ENCODE results near the gene C13orf46. TPM values are rescaled to one million over a fixed set of nuclear protein-coding genes. Genes with fewer than 3 reads are reported as not detected.
"Not testable (repeated sequence)": the region's sequence is repeated elsewhere in the genome, so short reads cannot be mapped to it uniquely, and the experiment has no call there.

The C13orf46 gene
- total RNA-seq, 2 donors from 2014 or later: 0.65 to 1.4 TPM

GRCh38 chr13:113919761-113920559 lies 53.9 kb downstream of the C13orf46 start:
- no peak for ATAC-seq
- DNase-seq: no peak
- intact Hi-C loops (cut with DNase I): no loop called here

DNA sequence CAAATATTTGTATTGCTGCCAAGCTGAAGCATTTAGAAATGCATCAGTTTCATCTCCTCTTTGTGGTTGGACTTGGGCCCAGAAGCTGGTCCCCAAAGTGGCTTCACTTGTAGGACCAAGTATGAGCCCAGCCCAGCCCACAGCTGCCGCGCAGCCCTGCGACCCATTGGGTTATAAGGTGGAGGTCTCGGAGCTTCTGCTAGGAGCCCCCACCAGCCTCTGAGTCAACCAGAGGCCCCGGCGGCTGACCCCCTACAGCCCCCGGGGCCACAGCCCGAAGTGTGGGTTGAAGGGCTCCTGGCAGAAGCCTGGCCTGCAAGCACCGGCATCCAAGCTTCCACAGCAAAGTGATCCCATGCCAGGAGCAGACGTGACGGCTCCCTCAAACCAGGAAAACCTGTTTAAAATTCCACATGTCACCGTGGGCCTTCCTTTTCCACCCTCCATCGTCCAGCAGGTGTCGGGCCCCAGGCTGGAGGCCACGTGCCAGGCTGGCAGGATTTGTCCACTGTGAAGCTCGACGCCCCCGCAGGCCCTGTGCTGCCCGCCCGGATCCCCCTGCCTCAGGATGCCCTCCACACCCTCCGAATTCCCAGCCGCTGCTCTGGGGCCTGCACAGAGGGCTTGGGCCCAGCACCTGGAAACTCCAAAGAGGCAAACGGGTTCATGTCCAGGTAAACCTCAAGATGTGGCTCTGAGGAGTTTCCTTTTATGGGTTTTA lies 54.7 kb downstream of the C13orf46 start:
- ATAC-seq: no peak
- no peak for DNase-seq
- intact Hi-C loops (cut with DNase I): no loop called here

GRCh38 chr13:113918580-113918979 lies 55.3 kb downstream of the C13orf46 start:
- no peak for ATAC-seq
- intact Hi-C loops (cut with DNase I): no loop called here
- DNase-seq: no peak

- intact Hi-C loops (cut with DNase I): no loop called here
Observed at GRCh38 chr13:113917594-113918371, 56.1 kb downstream of the C13orf46 start.

GRCh38 chr13:113917096-113917495 lies 56.8 kb downstream of the C13orf46 start:
- intact Hi-C loops (cut with DNase I): no loop called here
- no peak for DNase-seq
- ATAC-seq: no peak

More at GRCh38 chr13:113917594-113918371, 56.1 kb downstream of the C13orf46 start:
- ATAC-seq (no peak), DNase-seq (no peak)

- peak in 1 of 2 donors; percentile 33 for ATAC-seq
Observed at GRCh38 chr13:113916330-113916815, 57.5 kb downstream of the C13orf46 start.

GRCh38 chr13:113915786-113916329 lies 58.0 kb downstream of the C13orf46 start:
- ATAC-seq (peak in 1 of 2 donors; percentile 32), DNase-seq (no peak)
- intact Hi-C loops (cut with DNase I): no loop called here

More at GRCh38 chr13:113916330-113916815, 57.5 kb downstream of the C13orf46 start:
- intact Hi-C loops (cut with DNase I): no loop called here
- no peak for DNase-seq

GRCh38 chr13:113915012-113915763 lies 58.7 kb downstream of the C13orf46 start:
- DNase-seq (no peak), ATAC-seq (no peak)
- intact Hi-C loops (cut with DNase I): no loop called here

- DNase-seq (no peak), ATAC-seq (no peak)
- intact Hi-C loops (cut with DNase I): no loop called here
Observed at GRCh38 chr13:113914333-113915011, 59.4 kb downstream of the C13orf46 start.

GRCh38 chr13:113913838-113914237 lies 60.0 kb downstream of the C13orf46 start:
- intact Hi-C loops (cut with DNase I); ATAC-seq; DNase-seq: not testable (repeated sequence)

GRCh38 chr13:113913408-113913807 lies 60.5 kb downstream of the C13orf46 start:
- ATAC-seq; DNase-seq; intact Hi-C loops (cut with DNase I): not testable (repeated sequence)

DNA sequence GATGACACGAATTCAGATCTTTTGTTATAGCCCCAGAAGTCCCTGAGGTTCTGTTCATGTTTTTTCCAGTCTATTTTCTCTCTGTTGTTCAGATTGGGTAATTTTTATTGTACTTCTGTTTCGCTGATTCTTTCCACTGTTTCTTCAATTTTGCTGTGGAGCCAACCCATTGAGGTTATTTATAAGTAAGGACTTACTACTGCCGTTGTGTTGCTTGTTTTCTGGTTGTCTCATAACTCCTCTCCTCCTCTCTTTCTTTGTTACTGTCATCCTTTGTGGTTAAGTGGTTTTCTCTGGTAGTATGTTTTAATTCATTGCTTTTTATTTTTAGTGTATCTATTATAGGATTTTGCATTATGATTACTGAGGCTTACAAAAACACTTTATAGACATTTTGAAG lies 61.3 kb downstream of the C13orf46 start:
- DNase-seq (no peak), ATAC-seq (no peak)
- intact Hi-C loops (cut with DNase I): no loop called here

GRCh38 chr13:113907635-113908617 lies 66.0 kb downstream of the C13orf46 start:
- intact Hi-C loops (cut with DNase I): loop anchor here in 1 of 2 donors (5.0 kb wide), 1 partner anchor 91 kb away; no protein-coding TSS in a partner anchor
- ATAC-seq (peak in 1 of 2 donors; percentile 74), DNase-seq (no peak)

- intact Hi-C loops (cut with DNase I): loop anchor here in 1 of 2 donors (5.0 kb wide), 1 partner anchor 89 kb away; no protein-coding TSS in a partner anchor
- DNase-seq: no peak
Observed at GRCh38 chr13:113906571-113906970, 67.3 kb downstream of the C13orf46 start.

GRCh38 chr13:113905942-113906341 lies 67.9 kb downstream of the C13orf46 start:
- DNase-seq: no peak
- no peak for ATAC-seq
- intact Hi-C loops (cut with DNase I): loop anchor here (2.0 to 5.0 kb wide), 2 partner anchors 89 kb away; no protein-coding TSS in a partner anchor

More at GRCh38 chr13:113906571-113906970, 67.3 kb downstream of the C13orf46 start:
- peak; percentile 59 to 61 for ATAC-seq

GRCh38 chr13:113905018-113905417 lies 68.9 kb downstream of the C13orf46 start:
- no peak for ATAC-seq
- no peak for DNase-seq
- intact Hi-C loops (cut with DNase I): loop anchor here (2.0 to 5.0 kb wide), 2 partner anchors 88 kb away; no protein-coding TSS in a partner anchor

Measured in left cardiac atrium (tissue), 4 donors.